ENCODE results near the gene PREB.

Gene PREB

GRCh38 chr2:27152102-27152795 is 17.8 kb upstream of the PREB start:
- DNase-seq: no peak

- DNase-seq: no peak
These were observed 16.3 kb upstream of the PREB start for GRCh38 chr2:27150639-27151230.

DNA sequence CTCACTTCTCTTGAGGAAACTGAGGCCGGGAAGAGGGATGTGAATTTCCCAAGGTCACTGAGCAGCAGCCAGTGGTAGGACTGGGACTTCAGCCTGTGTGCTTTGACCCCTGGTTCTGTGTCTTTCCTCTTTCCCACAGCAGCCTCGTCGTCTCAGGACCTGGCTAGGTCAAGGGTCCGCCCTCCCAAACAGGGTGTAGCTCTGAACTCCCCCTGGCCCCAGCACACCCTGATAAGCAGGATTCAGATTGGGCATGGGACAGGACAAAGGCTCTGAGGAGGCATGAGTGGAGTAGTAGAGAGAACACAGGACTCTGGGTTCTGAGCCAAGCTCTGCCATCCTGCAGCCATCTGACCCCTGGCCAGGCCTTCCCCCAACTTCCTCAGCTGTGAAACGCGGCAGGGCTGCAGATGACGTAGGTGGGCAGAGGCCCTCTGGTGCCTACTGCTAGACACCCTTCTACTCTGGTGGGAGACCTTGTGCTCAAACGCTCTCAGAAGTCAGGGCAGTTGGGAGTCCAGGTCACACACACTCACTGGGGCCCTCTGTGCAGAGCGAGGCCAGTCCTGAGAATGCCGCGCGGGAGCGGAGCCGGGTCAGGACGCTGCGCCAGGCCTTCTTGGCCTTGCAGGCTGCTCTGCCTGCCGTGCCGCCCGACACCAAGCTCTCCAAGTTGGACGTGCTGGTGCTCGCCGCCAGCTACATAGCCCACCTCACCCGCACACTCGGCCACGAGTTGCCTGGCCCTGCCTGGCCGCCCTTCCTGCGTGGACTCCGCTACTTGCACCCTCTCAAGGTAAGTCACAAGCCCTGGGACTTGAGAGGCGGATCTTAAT is 15.4 kb upstream of the PREB start:
- DNase-seq: no peak

DNA sequence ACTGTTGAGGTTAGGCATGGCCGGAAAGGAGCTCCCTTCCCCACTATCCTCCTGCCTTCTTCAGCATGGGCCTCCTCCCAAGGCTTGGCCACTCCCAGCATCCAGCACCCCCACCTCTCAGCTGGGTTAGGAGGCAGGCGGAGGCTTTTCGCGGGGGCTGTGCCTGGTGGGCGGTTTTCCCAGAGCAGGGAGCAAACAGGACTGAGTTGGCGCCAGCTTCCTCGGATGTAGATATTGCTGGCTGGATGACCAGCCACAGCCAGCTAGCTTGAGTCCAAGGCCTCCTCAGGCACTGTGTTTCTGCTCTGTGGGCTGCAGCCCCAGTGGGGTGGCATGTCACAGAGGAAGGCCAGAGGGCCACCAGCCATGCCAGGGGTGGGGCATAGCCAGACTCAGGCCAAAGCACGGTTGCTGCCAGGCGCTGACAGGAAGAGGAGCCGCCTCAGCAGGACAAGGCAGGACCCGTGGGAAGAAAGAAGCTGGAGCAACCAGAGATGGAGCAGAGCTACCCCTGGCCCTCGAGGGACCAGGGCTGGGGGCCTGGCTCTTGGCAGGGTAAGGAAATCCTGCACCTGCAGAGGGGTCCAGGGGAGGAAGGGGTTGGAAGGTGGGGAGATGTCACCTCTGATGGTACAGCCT is 14.5 kb upstream of the PREB start, which contains the start of gene TCF23:
Gene TCF23 (plus strand): TSS at position 204 of the 639 bp plus-strand sequence. CDS start 130 bp downstream, at position 334.
- no peak for DNase-seq

DNA sequence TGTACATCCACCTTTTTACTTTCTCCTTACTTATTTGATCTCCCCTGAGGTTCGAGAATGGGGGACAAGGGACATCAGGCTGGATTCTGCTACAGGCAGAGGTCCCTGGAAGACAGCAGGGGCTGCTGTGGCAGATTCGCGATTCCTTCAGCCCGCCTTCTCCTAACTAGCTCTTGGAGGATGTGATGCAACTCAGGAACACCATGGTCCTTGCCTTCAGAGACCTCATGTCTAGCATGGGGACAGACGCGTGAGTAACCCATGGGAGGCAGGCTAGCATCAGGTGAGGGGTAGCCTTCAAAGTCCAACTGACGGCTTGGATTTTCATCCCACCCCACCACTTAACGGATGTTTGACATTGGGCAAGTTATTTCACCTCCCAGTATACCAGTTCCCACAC is 13.5 kb upstream of the PREB start:
- DNase-seq: no peak

GRCh38 chr2:27145682-27146081 is 11.2 kb upstream of the PREB start:
- DNase-seq: no peak

DNA sequence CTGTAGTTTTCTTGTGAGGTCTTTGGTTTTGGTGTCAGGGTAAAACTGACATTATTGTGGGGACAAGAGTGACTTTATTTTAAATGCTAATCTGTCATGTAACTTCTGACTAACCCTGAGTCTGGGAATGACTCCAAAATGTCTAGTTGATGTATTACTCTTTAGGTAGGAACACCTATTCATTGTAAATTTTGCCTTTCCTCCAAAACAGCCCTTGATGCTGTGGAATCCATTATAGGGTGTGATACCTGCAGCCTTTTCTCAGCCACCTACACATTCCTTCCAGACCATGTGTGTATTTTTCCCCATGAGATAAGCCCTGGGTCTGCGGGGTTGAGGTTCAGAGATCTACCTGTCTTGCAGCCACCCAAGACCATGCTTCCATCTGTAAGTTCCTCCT is 8.8 kb upstream of the PREB start:
- no peak for DNase-seq

- DNase-seq: no peak
These were observed 4.9 kb upstream of the PREB start, which contains the start of gene PRR30 for GRCh38 chr2:27139310-27139709. TSS of gene PRR30 (minus strand) at chr2:27139410. CDS start at chr2:27138329, 1,081 bp downstream.

GRCh38 chr2:27138111-27138510 is 3.7 kb upstream of the PREB start:
- no peak for DNase-seq

- DNase-seq: no peak
These were observed 3.0 kb upstream of the PREB start for GRCh38 chr2:27137322-27137935.

GRCh38 chr2:27136751-27137150 is 2.3 kb upstream of the PREB start:
- no peak for DNase-seq

GRCh38 chr2:27135478-27135955 is 1.1 kb upstream of the PREB start:
- DNase-seq: no peak

DNA sequence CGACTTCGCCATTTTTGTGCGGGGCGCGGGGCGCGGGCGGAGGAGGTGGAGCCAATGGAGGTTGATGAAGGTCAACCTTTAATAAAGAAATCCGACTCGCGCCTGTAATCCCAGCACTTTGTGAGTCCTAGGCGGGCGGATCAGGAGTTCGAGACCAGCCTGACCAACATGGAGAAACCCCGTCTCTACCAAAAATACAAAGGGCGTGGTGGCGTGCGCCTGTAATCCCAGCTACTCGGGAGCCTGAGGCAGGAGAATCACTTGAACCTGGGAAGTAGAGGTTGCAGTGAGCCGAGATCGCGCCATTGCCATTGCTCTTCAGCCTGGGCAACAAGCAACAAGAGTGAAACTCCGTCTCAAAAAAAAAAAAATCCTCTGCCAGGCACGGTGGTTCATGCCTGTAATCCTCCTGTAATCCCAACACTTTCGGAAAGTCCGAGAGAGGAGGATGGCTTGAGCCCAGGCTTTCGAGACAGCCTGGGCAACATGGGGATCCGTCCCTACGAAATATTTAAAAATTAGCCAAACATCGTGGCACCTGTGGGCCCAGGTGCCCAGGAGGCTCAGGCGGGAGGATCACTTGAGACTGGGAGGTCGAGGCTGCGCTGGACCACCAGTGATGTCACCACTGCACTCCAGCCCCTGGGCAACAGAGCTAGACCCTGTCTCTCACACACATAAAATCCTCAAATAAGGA is 493 bp upstream of the PREB start:
- DNase-seq: no peak

- DNase-seq: peak; percentile 30
These were observed 1.1 kb downstream of the PREB start for GRCh38 chr2:27133195-27133875.

GRCh38 chr2:27131429-27131828 is 3.0 kb downstream of the PREB start:
- no peak for DNase-seq

- DNase-seq: no peak
These were observed 4.0 kb downstream of the PREB start for GRCh38 chr2:27130396-27130795.

DNA sequence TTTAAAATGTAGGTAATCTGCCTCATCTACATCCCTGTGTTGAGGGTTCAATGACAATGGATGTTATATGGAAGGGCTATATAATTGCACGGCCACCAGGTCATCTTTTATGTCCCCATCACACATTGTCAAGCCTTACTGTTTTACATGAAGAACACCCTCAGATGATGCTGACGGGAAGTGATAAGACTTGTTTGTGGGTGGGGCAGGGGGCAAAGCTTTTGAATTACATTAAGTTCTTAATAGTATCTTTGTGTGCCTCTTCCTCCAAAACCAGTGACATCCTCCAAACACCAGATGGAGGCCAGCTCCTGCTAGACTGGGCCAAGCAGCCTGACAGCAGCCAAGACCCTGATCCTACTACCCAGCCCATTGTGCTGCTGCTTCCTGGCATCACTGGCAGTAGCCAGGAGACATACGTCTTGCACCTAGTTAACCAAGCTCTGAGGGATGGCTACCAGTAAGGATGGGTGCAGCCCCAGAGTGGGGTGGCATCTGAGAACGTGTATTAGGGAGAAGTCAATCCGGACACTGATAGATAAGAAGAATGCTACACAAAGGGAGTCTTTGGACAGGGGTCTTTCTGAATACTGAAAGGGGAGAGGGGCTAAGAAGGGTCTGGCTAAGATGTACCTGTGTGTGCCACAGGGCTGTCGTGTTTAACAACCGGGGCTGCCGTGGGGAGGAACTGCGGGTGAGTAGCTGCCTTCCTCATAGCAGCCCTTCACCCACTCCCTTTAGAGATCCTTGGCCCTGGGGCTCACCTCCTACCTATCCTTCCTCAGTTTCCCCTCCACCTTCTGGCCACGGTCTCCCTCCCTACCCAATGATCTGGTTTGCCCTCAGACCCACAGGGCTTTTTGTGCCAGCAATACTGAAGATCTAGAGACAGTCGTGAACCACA is 5.5 kb downstream of the PREB start:
- DNase-seq: no peak

- DNase-seq: no peak
These were observed 6.4 kb downstream of the PREB start for GRCh38 chr2:27127883-27128667.

GRCh38 chr2:27126252-27126710 is 8.2 kb downstream of the PREB start:
- DNase-seq: no peak
